ENCODE data around the gene DPP10.

DNA sequence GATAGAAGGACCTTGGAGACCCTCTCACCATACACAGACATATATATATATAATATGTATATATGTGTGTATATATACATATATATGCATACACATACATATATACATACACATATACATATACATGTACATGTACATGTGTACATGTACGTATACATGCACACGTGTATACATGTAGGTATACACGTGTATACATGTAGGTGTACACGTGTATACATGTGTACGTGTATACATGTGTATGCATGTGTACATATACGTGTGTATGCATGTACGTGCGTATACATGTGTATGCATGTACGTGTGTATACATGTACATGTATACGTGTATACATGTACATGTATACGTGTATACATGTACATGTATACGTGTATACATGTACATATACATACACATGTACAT, 54.5 kb downstream of the DPP10 start:
- TF ChIP-seq, protein P1, sequence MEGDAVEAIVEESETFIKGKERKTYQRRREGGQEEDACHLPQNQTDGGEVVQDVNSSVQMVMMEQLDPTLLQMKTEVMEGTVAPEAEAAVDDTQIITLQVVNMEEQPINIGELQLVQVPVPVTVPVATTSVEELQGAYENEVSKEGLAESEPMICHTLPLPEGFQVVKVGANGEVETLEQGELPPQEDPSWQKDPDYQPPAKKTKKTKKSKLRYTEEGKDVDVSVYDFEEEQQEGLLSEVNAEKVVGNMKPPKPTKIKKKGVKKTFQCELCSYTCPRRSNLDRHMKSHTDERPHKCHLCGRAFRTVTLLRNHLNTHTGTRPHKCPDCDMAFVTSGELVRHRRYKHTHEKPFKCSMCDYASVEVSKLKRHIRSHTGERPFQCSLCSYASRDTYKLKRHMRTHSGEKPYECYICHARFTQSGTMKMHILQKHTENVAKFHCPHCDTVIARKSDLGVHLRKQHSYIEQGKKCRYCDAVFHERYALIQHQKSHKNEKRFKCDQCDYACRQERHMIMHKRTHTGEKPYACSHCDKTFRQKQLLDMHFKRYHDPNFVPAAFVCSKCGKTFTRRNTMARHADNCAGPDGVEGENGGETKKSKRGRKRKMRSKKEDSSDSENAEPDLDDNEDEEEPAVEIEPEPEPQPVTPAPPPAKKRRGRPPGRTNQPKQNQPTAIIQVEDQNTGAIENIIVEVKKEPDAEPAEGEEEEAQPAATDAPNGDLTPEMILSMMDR (IDR thresholded peaks at IDR 0.05), result no peak
- TF ChIP-seq POLR2A (IDR thresholded peaks at IDR 0.05), result no peak
- no peak for TF ChIP-seq POLR2AphosphoS5 (IDR thresholded peaks at IDR 0.05)

Data from sigmoid colon (tissue), 4 donors.